C4-2B (cell line): ENCODE measurements around the gene ECE1.
A peak's percentile ranks its signal among the peaks of the same experiment; 100 is the strongest.

Source experiments
- H3K27ac ChIP-seq: fragments of 450-650 bp; 2 replicates; pipeline ENCODE4 v1.5.1; 2017
- CTCF ChIP-seq: fragments of 450-650 bp; conservative IDR thresholded peaks from 2 replicates; pipeline ENCODE4 v1.5.1; 2017; ENCODE audit warnings: mild to moderate bottlenecking
- ZFX ChIP-seq: fragments of 450-650 bp; IDR thresholded peaks from 2 replicates; pipeline ENCODE4 v1.6.1; 2017

The ECE1 gene

GRCh38 chr1:21329209-21329844, 39.1 kb upstream of the ECE1 start:
- TF ChIP-seq CTCF (no peak), ZFX (no peak)

GRCh38 chr1:21327566-21328323, 37.5 kb upstream of the ECE1 start:
- TF ChIP-seq CTCF: no peak
- no peak for TF ChIP-seq ZFX
- no peak overlapping the region for H3K27ac ChIP-seq

More at GRCh38 chr1:21329209-21329844, 39.1 kb upstream of the ECE1 start:
- peak overlapping the region; percentile 67 for H3K27ac ChIP-seq

GRCh38 chr1:21326861-21327344, 36.6 kb upstream of the ECE1 start:
- TF ChIP-seq ZFX: no peak
- no peak for TF ChIP-seq CTCF
- H3K27ac ChIP-seq: no peak overlapping the region

GRCh38 chr1:21325731-21326387, 35.6 kb upstream of the ECE1 start:
- no peak overlapping the region for H3K27ac ChIP-seq
- no peak for TF ChIP-seq CTCF
- TF ChIP-seq ZFX: no peak

- H3K27ac ChIP-seq: no peak overlapping the region
- TF ChIP-seq CTCF: no peak
- no peak for TF ChIP-seq ZFX
Measured at GRCh38 chr1:21325231-21325718, 35.0 kb upstream of the ECE1 start.

- TF ChIP-seq ZFX: no peak
- TF ChIP-seq CTCF: no peak
- H3K27ac ChIP-seq: 0 out of 2 replicates have a peak overlapping the region, but pooled peaks have one; percentile 9
Measured at GRCh38 chr1:21324368-21325141, 34.3 kb upstream of the ECE1 start.
